Bronchial epithelial cell (primary cell): ENCODE measurements around the gene UCKL1. TPM values are rescaled to one million over a fixed set of nuclear protein-coding genes. Genes with fewer than 3 reads are reported as not detected.

Source experiments
- DNase-seq: peaks from one replicate; pipeline ENCODE4 v3.0.0-alpha.2; 2010; ENCODE audit warnings: low read depth
- FAIRE-seq: peaks from 2 replicates; lab custom pipeline; 2011; peaks lifted over from hg19 to GRCh38; lab: Jason Lieb, UNC
- H3K27me3 ChIP-seq: 2 replicates; pipeline ENCODE4 v1.5.1; 2011; ENCODE audit warnings: low read length; ENCODE audit not compliant: control insufficient read depth, insufficient read depth
- H3K36me3 ChIP-seq: 2 replicates; pipeline ENCODE4 v1.5.1; 2011; ENCODE audit warnings: low read length; ENCODE audit not compliant: control insufficient read depth, insufficient read depth
- H3K4me3 ChIP-seq: 2 replicates; pipeline ENCODE4 v1.5.1; 2011; ENCODE audit warnings: mild to moderate bottlenecking, low read depth, low read length, control low read depth
- CTCF ChIP-seq: IDR thresholded peaks from 2 replicates; pipeline ENCODE4 v1.5.1; 2011; ENCODE audit warnings: mild to moderate bottlenecking, moderate library complexity, low read length, control low read depth, inconsistent platforms; ENCODE audit not compliant: insufficient read depth, severe bottlenecking
- total RNA-seq: library from RNA; depleted of rRNA; stranded (reverse); fragments of >200 nt; gene quantifications from 2 replicates; pipeline ENCODE4 v1.2.1, GENCODE V29; 2014

UCKL1 gene
- total RNA-seq, 1 donor from 2014 or later, result 19.0 TPM

- TF ChIP-seq CTCF, result no peak
- no peak for DNase-seq
- H3K36me3 ChIP-seq, result peaks cover 21% of the 10 kb centered on the region
- no peak for FAIRE-seq
- peak overlapping the region; percentile 58 for H3K4me3 ChIP-seq
- H3K27me3 ChIP-seq, result no peaks in the 10 kb centered on the region
These were observed 60.8 kb downstream of the UCKL1 start for GRCh38 chr20:63895202-63895951.

DNA sequence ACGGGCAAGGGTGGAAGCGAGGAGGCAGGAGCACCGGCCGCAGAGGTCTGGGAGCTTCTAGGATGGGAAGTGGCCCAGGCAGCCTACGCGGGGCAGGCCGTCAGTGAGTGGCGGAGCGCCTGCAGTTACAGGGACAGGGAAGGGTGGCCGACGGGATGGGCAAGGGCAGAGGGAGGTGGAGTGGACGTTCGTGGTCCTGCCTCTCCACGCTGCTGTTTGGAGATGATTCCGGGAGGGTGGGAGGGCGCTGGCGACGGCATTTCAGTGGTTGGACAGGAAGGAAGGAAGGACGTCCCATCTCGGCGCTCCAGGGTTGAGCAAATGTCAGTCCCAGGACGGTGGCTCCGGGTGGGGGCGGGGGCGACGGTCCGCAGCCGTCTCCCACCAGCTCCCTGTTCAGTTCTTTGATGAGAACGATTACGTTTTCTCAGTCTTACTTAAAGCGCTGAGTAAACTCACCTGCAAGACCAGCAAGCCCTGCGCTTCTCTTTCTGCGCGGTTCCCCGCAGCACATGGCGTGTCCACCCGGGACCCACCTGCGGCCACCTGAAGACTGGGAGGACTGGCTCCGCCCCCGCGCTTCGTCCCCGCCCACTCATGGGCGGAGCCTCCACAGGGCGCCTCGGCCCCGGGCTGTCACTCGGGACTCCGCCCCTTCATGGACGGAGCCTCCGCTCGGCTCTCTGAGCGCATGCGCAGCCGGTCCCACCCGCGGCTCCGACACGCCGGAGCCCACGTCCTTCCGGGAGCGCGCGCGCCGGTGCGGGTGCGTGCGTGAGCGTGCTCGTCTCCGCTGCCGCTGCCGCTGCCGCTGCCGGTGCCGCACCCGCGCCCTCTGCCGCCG is 61.6 kb downstream of the UCKL1 start, which contains the start of gene DNAJC5:
Gene DNAJC5, plus strand, starts transcription at position 769 of the 844 bp plus-strand sequence. CDS start 33,220 bp downstream, outside the sequence.
- no peak for TF ChIP-seq CTCF
- DNase-seq, result peak; percentile 72
- Histone ChIP-seq H3K4me3 (peak within 1 kb of the TSS; percentile 58), H3K36me3 (peaks cover 22% of the 10 kb centered on the region), H3K27me3 (no peaks in the 10 kb centered on the region)
- FAIRE-seq, result no peak

GRCh38 chr20:63893999-63894357 is 62.2 kb downstream of the UCKL1 start:
- no peak for TF ChIP-seq CTCF
- Histone ChIP-seq H3K4me3 (peak overlapping the region; percentile 58), H3K27me3 (no peaks in the 10 kb centered on the region), H3K36me3 (peaks cover 24% of the 10 kb centered on the region)
- no peak for FAIRE-seq
- DNase-seq, result no peak

DNA sequence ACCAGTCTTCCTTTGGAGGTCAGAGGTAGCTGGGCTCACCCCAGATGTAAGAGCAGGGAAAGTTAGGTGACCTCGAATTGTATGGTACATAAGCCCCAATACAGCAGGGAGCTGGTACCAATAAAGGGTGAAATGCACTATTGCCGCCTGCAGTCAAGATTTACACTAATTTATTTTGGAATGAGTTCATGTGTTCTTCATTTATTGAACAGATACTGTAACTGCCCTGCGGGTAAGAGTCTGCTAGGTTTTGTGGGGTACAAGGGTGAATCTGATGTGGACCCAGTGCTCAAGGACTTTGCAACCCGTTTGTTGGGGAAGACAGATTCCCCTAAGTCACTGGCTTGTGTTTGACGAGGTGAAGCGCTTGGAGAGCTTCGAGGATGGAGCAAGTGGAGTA is 63.8 kb downstream of the UCKL1 start:
- Histone ChIP-seq H3K36me3 (peaks cover 26% of the 10 kb centered on the region), H3K27me3 (no peaks in the 10 kb centered on the region), H3K4me3 (no peak overlapping the region)
- DNase-seq (no peak), FAIRE-seq (no peak)
- TF ChIP-seq CTCF, result no peak

- H3K4me3 ChIP-seq, result no peak overlapping the region
- no peak for TF ChIP-seq CTCF
- no peak for FAIRE-seq
- H3K27me3 ChIP-seq, result no peaks in the 10 kb centered on the region
- DNase-seq, result no peak
- H3K36me3 ChIP-seq, result peaks cover 33% of the 10 kb centered on the region
These were observed 64.9 kb downstream of the UCKL1 start for GRCh38 chr20:63891061-63892002.
